Measurements from ENCODE around the gene VPS26A.
"Not testable (repeated sequence)": the region's sequence is repeated elsewhere in the genome, so short reads cannot be mapped to it uniquely, and the experiment has no call there.

Gene VPS26A

DNA sequence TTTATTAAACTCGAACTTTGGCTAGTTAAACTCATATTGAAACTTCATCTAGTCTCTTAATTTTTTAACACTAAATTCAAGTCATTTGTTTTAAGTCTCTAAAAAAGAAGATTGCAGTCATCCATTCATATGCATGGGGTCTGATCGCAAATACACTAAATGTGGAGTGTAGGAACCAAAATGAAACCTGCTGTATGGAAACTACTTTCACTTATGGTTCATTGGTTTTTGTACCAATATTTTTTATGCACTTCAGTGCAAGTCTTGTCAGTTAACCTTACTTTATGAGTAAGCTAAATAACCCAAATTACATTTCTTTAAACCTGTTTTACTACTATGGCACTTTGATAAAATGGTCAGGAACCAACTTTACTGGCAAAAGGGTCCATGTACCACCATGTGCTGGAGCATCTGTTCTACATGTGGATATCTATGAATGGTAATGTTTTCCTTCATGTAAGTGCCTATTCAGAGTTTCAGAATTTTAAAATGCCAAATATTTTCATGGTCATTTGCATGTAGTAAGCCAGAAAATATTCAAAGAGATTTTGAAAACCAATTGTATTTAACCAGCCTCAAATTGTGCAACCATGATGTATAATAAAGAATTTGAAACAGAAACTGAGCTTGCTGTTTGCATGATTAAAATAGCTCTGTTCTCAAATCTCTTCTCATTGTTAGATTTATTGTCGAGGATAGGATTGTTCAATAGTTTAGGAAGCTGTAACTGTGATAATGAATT, 48.4 kb downstream of the VPS26A start:
- no peak overlapping the region for H3K4me3 ChIP-seq (replicated peaks in 1 of 2; ENCODE audit: low read depth in 2 of 2, low read length in 2 of 2)
- TF ChIP-seq, protein P1, sequence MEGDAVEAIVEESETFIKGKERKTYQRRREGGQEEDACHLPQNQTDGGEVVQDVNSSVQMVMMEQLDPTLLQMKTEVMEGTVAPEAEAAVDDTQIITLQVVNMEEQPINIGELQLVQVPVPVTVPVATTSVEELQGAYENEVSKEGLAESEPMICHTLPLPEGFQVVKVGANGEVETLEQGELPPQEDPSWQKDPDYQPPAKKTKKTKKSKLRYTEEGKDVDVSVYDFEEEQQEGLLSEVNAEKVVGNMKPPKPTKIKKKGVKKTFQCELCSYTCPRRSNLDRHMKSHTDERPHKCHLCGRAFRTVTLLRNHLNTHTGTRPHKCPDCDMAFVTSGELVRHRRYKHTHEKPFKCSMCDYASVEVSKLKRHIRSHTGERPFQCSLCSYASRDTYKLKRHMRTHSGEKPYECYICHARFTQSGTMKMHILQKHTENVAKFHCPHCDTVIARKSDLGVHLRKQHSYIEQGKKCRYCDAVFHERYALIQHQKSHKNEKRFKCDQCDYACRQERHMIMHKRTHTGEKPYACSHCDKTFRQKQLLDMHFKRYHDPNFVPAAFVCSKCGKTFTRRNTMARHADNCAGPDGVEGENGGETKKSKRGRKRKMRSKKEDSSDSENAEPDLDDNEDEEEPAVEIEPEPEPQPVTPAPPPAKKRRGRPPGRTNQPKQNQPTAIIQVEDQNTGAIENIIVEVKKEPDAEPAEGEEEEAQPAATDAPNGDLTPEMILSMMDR (IDR thresholded peaks at IDR 0.05; ENCODE audit: low read depth, low read length) = no peak
- DNase-seq (ENCODE audit: low read depth in 2 of 2) = no peak

DNA sequence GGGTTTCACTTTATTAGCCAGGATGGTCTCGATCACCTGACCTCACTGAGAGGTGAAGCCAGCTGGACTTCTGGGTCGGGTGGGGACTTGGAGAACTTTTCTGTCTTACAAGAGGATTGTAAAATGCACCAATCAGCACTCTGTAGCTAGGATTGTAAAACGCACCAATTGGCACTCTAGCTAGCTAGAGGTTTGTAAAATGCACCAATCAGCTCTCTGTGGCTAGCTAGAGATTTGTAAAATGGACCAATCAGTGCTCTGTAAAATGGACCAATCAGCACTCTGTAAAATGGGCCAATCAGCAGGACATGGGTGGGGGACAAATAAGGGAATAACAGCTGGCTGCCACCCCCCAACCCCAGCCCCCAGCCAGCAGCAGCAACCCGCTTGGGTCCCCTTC, 51.3 kb downstream of the VPS26A start:
- H3K4me3 ChIP-seq (replicated peaks in 1 of 2; ENCODE audit: low read depth in 2 of 2, low read length in 2 of 2); DNase-seq (ENCODE audit: low read depth in 2 of 2): not testable (repeated sequence)

GRCh38 chr10:69176823-69177222, 52.8 kb downstream of the VPS26A start:
- H3K4me3 ChIP-seq (replicated peaks in 1 of 2; ENCODE audit: low read depth in 2 of 2, low read length in 2 of 2) = no peak overlapping the region
- DNase-seq (ENCODE audit: low read depth in 2 of 2) = no peak
- TF ChIP-seq, protein P1 (IDR thresholded peaks at IDR 0.05; ENCODE audit: low read depth, low read length) = no peak

DNA sequence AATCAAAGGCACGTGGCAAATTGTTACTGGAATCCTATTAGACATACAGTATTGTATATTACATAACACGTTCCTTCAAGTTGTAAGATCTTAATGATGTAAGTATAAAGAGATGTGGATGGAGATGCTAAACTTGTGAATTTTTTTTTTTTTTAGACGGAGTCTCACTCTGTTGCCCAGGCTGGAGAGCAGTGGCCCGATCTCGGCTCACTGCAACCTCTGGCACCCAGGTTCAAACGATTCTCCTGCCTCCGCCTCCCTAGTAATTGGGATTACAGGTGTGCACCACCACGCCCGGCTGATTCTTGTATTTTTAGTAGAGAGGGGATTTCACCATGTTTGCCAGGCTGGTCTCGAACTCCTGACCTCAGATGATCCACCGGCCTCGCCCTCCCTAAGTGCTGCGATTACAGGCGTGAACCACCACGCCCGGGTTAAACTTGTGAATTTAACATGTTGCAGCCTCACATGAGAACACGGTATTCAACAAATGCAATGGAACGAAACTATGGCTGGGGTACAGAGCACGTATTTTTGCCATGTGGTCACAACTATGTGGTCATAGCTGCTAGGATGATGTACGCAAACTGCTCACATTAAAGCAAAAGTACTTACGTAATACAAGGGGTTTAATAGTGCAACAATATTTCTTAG, 55.2 kb downstream of the VPS26A start:
- no peak for DNase-seq (ENCODE audit: low read depth in 2 of 2)
- H3K4me3 ChIP-seq (replicated peaks in 1 of 2; ENCODE audit: low read depth in 2 of 2, low read length in 2 of 2) = peak overlapping the region; percentile 99 to 100
- TF ChIP-seq, protein P1 (IDR thresholded peaks at IDR 0.05; ENCODE audit: low read depth, low read length) = no peak

- TF ChIP-seq, protein P1 (IDR thresholded peaks at IDR 0.05; ENCODE audit: low read depth, low read length) = no peak
- H3K4me3 ChIP-seq (replicated peaks in 1 of 2; ENCODE audit: low read depth in 2 of 2, low read length in 2 of 2) = peak within 1 kb of the TSS; percentile 99 to 100
- peak; percentile 98 to 99 for DNase-seq (ENCODE audit: low read depth in 2 of 2)
These were observed 56.0 kb downstream of the VPS26A start, which contains the start of gene SUPV3L1 for GRCh38 chr10:69179743-69180524. Gene SUPV3L1 (plus strand): TSS chr10:69180234. CDS start chr10:69180292, 58 bp downstream.

DNA sequence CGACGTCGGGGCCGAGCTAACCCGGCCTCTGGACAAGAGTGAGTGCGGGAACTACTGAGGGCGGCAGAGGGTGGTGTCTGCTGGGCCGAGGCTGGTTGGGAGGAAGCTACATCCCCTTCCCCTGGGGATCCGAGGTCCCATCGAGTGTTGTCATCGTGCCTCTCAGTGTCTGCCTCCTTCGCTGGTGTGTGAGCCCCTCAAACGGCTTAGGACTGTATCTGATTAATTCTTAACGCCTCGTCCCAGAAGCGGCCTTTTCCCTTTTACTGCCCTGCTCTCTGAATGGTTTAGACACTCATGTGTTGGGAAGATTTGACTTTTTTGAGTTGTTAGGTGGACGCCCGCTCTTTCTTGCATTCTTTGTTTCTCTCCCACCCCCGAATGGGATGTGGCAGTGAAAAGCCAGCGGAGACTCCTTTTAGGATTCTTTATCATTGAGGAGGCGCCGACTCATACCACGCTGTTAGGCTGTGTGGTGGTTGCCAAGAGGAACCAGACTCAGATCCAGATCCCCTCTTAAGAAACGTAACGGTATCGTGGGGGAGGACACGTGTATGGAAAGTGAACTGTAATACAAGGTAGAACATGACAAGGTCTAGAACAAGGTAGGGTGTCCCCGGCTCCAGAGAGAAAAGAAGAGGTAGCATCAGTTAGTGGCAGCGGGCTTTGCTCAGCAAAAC, 56.7 kb downstream of the VPS26A start:
- peak overlapping the region; percentile 99 to 100 for H3K4me3 ChIP-seq (replicated peaks in 1 of 2; ENCODE audit: low read depth in 2 of 2, low read length in 2 of 2)
- DNase-seq (ENCODE audit: low read depth in 2 of 2) = peak; percentile 15 to 34
- TF ChIP-seq, protein P1 (IDR thresholded peaks at IDR 0.05; ENCODE audit: low read depth, low read length) = no peak

Measured in cardiac fibroblast (primary cell).